Colonic mucosa (tissue), 4 donors: ENCODE measurements around the gene ACOXL. TPM values are rescaled to one million over a fixed set of nuclear protein-coding genes. Genes with fewer than 3 reads are reported as not detected.

Experiments used
- DNase-seq: peaks from one replicate; pipeline ENCODE4 v3.0.0-alpha.2; 2020
- H3K27ac ChIP-seq: fragments of 200-600 bp; one replicate; pipeline ENCODE4 v1.8.0; 2021
- H3K27me3 ChIP-seq: fragments of 200-600 bp; one replicate; pipeline ENCODE4 v1.8.0; 2021
- H3K36me3 ChIP-seq: fragments of 200-600 bp; one replicate; pipeline ENCODE4 v1.8.0; 2021
- H3K4me1 ChIP-seq: fragments of 200-600 bp; one replicate; pipeline ENCODE4 v1.8.0; 2021; ENCODE audit warnings: mild to moderate bottlenecking
- H3K4me3 ChIP-seq: fragments of 200-600 bp; one replicate; pipeline ENCODE4 v1.8.0; 2021
- H3K9ac ChIP-seq, 2 donors: one replicate each; pipeline ENCODE4 v1.7.0; 2013; ENCODE audit warnings: control low read depth in 2 of 2, low read depth in 2 of 2, low read length in 2 of 2
- H3K9me3 ChIP-seq: fragments of 200-600 bp; one replicate; pipeline ENCODE4 v1.8.0; 2021
- intact Hi-C: fragments of 100-400 bp; cut with DNase I; formaldehyde crosslinking; loops from one replicate; pipeline ENCODE4 v1.14.1; 2022
- total RNA-seq, 2 donors: library from RNA; stranded (reverse); fragmentation: NEBNext Ultra II Directional in 1 of 2; extraction: Animal tissue kit (Norgen Biotek cat#: 25700) in 1 of 2; gene quantifications; one replicate each; pipeline ENCODE4 v1.2.1, GENCODE V29; 2021
- TF ChIP-seq, protein P1 (sequence below): fragments of 200-600 bp; IDR thresholded peaks from one replicate; pipeline ENCODE4 v1.8.0; 2022; ENCODE audit warnings: antibody characterized with exemption, mild to moderate bottlenecking
- donor health status: healthy.
- donor health status: DM: no; HTN: no; CAD: no.
- donor health status: DM: no; HTN: no; CAD: no.

Gene ACOXL
- total RNA-seq, 2 donors from 2014 or later, result 0.32 to 0.82 TPM

DNA sequence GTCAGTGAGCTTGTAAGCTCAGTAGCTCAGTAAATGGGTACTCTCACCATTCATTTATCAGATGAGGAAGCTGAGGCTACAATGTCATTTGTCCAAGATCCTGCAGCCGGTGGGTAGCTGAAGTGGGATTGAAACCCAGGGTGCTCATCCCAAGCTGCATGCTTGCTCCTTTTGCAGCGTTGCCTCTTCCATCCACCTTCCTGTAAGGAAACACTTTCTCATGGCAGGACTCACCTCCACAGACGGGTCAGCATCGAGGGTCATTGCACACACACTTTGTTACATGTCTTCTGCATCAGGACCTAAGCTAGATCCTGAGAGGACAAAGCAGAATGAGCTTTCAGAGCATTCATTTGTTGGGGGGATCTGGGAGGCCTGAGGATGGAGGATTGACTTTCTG, 60.7 kb downstream of the ACOXL start:
- Histone ChIP-seq H3K9me3 (no peaks in the 10 kb centered on the region), H3K27me3 (no peaks in the 10 kb centered on the region), H3K9ac (no peak overlapping the region), H3K4me3 (no peak overlapping the region), H3K36me3 (no peaks in the 10 kb centered on the region), H3K4me1 (no peaks in the 10 kb centered on the region), H3K27ac (no peak overlapping the region)
- DNase-seq, result no peak
- intact Hi-C loops, result no loop called here
- TF ChIP-seq, protein P1, sequence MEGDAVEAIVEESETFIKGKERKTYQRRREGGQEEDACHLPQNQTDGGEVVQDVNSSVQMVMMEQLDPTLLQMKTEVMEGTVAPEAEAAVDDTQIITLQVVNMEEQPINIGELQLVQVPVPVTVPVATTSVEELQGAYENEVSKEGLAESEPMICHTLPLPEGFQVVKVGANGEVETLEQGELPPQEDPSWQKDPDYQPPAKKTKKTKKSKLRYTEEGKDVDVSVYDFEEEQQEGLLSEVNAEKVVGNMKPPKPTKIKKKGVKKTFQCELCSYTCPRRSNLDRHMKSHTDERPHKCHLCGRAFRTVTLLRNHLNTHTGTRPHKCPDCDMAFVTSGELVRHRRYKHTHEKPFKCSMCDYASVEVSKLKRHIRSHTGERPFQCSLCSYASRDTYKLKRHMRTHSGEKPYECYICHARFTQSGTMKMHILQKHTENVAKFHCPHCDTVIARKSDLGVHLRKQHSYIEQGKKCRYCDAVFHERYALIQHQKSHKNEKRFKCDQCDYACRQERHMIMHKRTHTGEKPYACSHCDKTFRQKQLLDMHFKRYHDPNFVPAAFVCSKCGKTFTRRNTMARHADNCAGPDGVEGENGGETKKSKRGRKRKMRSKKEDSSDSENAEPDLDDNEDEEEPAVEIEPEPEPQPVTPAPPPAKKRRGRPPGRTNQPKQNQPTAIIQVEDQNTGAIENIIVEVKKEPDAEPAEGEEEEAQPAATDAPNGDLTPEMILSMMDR, result no peak

DNA sequence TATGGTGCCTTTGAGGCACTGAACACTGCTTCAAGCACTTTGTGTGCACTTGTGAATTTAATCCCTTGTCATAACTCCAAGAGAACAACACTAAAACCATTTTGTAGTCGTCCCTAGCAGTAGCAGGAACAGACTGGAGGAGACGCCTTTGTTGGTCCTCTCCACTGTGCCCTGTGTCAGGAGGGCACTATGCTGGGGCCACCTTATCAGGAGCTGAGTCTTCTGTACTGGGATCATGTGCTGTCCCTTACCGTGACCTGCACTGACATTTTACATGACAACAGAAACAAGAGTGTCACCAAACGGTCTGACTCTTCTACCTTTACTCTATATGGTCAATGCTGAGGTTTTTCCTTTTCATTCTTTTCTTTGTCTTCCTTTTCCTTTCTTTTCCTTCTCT, 62.0 kb downstream of the ACOXL start:
- H3K9me3 ChIP-seq, result no peaks in the 10 kb centered on the region

DNA sequence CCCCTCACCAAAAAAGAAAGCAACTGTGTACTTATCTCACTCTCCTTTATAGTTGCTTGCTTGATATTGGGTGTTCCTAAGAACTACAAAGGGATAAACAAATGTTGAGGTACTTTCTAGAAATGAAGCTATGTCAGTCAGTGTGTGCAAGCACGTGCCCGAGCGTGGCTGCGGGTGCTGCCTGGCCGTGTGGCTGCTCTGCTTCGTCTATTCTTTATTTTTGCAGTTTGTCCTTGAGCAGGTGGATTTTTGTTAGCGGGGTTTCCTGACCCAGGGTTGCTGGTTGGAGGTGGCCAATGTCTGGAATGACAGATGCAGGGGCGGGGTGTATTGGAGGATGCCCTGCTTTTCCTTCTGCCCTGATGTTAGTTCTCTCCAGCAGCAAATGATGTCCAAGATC, 62.6 kb downstream of the ACOXL start:
- Histone ChIP-seq H3K36me3 (no peaks in the 10 kb centered on the region), H3K4me1 (no peaks in the 10 kb centered on the region), H3K4me3 (no peak overlapping the region), H3K27me3 (no peaks in the 10 kb centered on the region), H3K27ac (no peak overlapping the region), H3K9me3 (no peaks in the 10 kb centered on the region), H3K9ac (no peak overlapping the region)
- TF ChIP-seq, protein P1, result no peak
- intact Hi-C loops, result no loop called here
- no peak for DNase-seq

More for the DNA sequence above, 62.0 kb downstream of the ACOXL start:
- Histone ChIP-seq H3K4me1 (no peaks in the 10 kb centered on the region), H3K27ac (no peak overlapping the region), H3K36me3 (no peaks in the 10 kb centered on the region), H3K4me3 (no peak overlapping the region), H3K27me3 (no peaks in the 10 kb centered on the region), H3K9ac (no peak overlapping the region)
- TF ChIP-seq, protein P1, result no peak
- no peak for DNase-seq
- intact Hi-C loops, result no loop called here

DNA sequence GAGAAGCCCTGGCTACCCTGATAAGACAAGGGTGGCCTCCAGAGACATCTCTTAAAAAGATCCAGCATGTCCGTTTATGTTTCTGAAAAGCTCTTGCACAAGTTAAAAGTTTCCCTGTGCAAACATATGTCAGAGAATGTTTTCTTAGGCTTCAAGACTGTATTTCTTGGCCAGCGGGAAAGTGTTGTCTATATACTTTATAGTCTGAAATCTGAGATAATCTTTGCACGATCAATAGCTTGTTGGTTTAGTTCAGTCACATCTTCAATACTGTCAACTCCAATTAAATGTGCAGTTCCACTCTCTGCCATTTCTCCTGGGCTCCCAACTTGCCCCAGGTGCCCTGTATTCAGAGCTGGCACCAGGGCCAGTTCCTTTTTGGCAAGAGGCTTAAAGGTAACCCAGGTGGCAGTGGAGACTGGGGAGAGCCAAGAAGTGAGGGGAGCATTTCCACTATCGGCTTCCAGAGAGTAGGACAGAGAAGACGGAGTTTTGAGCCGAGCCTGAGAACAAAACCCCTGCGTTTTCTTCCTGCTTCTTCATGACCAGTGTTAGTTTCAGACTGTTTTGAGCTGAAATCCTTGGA, 64.4 kb downstream of the ACOXL start:
- intact Hi-C loops, result no loop called here
- Histone ChIP-seq H3K9ac (no peak overlapping the region), H3K27ac (no peak overlapping the region), H3K4me3 (no peak overlapping the region), H3K4me1 (no peaks in the 10 kb centered on the region), H3K27me3 (no peaks in the 10 kb centered on the region), H3K36me3 (no peaks in the 10 kb centered on the region), H3K9me3 (no peaks in the 10 kb centered on the region)
- no peak for DNase-seq
- TF ChIP-seq, protein P1, result no peak

DNA sequence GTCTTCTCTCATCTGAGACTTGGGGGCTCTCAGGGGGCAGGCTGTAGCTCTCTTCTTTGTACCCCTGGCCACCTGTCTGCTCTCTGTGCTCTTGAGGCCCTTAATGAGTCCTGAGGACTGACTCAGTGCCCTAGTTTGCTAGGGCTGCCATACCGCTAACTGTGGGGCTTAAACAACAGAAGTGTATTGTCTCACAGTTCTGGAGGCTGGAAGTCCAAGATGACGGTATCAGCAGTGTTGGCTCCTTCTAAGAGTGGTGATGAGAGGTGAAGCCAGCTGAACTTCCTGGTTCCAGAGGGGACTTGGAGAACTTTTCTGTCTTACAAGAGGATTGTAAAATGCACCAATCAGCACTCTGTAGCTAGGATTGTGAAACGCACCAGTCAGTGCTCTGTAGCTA, 67.0 kb downstream of the ACOXL start:
- intact Hi-C loops, result no loop called here
- H3K4me3 ChIP-seq, result no peak overlapping the region
- H3K36me3 ChIP-seq, result no peaks in the 10 kb centered on the region
- no peaks in the 10 kb centered on the region for H3K9me3 ChIP-seq
- TF ChIP-seq, protein P1, result no peak
- H3K4me1 ChIP-seq, result no peaks in the 10 kb centered on the region
- no peaks in the 10 kb centered on the region for H3K27me3 ChIP-seq
- no peak for DNase-seq
- H3K9ac ChIP-seq, result no peak overlapping the region
- H3K27ac ChIP-seq, result no peak overlapping the region
